NT2/D1 (cell line): ENCODE measurements around the gene CLCNKB.

Experiments used
- SUZ12 ChIP-seq: IDR thresholded peaks from 2 replicates; pipeline ENCODE4 v1.6.1; 2011; ENCODE audit not compliant: insufficient read length, insufficient read depth; ENCODE audit errors: extremely low read depth
- YY1 ChIP-seq: IDR thresholded peaks from 2 replicates; pipeline ENCODE4 v1.6.1; 2011; ENCODE audit not compliant: insufficient read length, insufficient read depth
- ZNF274 ChIP-seq: IDR thresholded peaks from 2 replicates; pipeline ENCODE4 v1.6.1; 2011; ENCODE audit warnings: mild to moderate bottlenecking, low read depth, low read length

GRCh38 chr1:16053781-16054502 is 10.4 kb downstream of the CLCNKB start:
- no peak for TF ChIP-seq SUZ12
- TF ChIP-seq YY1, result no peak
- no peak for TF ChIP-seq ZNF274
